Osteocyte (in vitro differentiated cells): ENCODE results near the gene PLEK2. TPM values are rescaled to one million over a fixed set of nuclear protein-coding genes. Genes with fewer than 3 reads are reported as not detected.

Experiments
- DNase-seq: peaks from one replicate; pipeline ENCODE4 v3.0.0; 2021; ENCODE audit warnings: mixed read lengths; ENCODE audit not compliant: unreplicated experiment; ENCODE audit errors: extremely low spot score
- H3K27ac Mint-ChIP-seq: one replicate; pipeline ENCODE4 v1.8.0; 2021; ENCODE audit warnings: mild to moderate bottlenecking, mixed read lengths; ENCODE audit not compliant: unreplicated experiment
- H3K27me3 Mint-ChIP-seq: one replicate; pipeline ENCODE4 v1.8.0; 2021; ENCODE audit warnings: mixed read lengths; ENCODE audit not compliant: unreplicated experiment
- H3K36me3 Mint-ChIP-seq: one replicate; pipeline ENCODE4 v1.8.0; 2021; ENCODE audit warnings: mixed read lengths; ENCODE audit not compliant: unreplicated experiment
- H3K4me1 Mint-ChIP-seq: one replicate; pipeline ENCODE4 v1.8.0; 2021; ENCODE audit warnings: mixed read lengths; ENCODE audit not compliant: unreplicated experiment
- H3K4me3 Mint-ChIP-seq: one replicate; pipeline ENCODE4 v1.8.0; 2021; ENCODE audit warnings: mild to moderate bottlenecking, moderate library complexity, mixed read lengths; ENCODE audit not compliant: unreplicated experiment
- H3K9me3 Mint-ChIP-seq: one replicate; pipeline ENCODE4 v1.8.0; 2021; ENCODE audit warnings: mixed read lengths; ENCODE audit not compliant: unreplicated experiment
- CTCF ChIP-seq: fragments of 200-600 bp; sonication (generic); IDR thresholded peaks from 2 replicates; pipeline ENCODE4 v1.5.0; 2021; ENCODE audit warnings: antibody characterized with exemption, mild to moderate bottlenecking, moderate library complexity
- total RNA-seq: library from RNA; stranded (reverse); gene quantifications from 2 replicates; pipeline ENCODE4 v1.2.1, GENCODE V29; 2021

Gene PLEK2
- total RNA-seq, 1 donor from 2014 or later: not detected

GRCh38 chr14:67428501-67429031 lies 16.6 kb upstream of the PLEK2 start:
- no peak overlapping the region for H3K4me3 Mint-ChIP-seq
- DNase-seq: no peak
- H3K27ac Mint-ChIP-seq: no peak overlapping the region
- H3K36me3 Mint-ChIP-seq: no peaks in the 10 kb centered on the region
- H3K9me3 Mint-ChIP-seq: no peaks in the 10 kb centered on the region
- TF ChIP-seq CTCF: no peak
- H3K4me1 Mint-ChIP-seq: no peaks in the 10 kb centered on the region
- H3K27me3 Mint-ChIP-seq: peaks cover 26% of the 10 kb centered on the region

GRCh38 chr14:67426983-67427606 lies 15.1 kb upstream of the PLEK2 start:
- TF ChIP-seq CTCF: peak; percentile 82
- Mint-ChIP-seq H3K27me3 (peaks cover 11% of the 10 kb centered on the region), H3K4me3 (no peak overlapping the region), H3K4me1 (no peaks in the 10 kb centered on the region), H3K9me3 (no peaks in the 10 kb centered on the region), H3K36me3 (no peaks in the 10 kb centered on the region), H3K27ac (no peak overlapping the region)
- DNase-seq: peak; percentile 89

- Mint-ChIP-seq H3K27me3 (peaks cover 8% of the 10 kb centered on the region), H3K36me3 (no peaks in the 10 kb centered on the region), H3K9me3 (no peaks in the 10 kb centered on the region), H3K27ac (no peak overlapping the region), H3K4me3 (no peak overlapping the region), H3K4me1 (no peaks in the 10 kb centered on the region)
- DNase-seq: no peak
- TF ChIP-seq CTCF: no peak
Measured at GRCh38 chr14:67426161-67426560, 14.2 kb upstream of the PLEK2 start.

- no peaks in the 10 kb centered on the region for H3K36me3 Mint-ChIP-seq
- no peak overlapping the region for H3K27ac Mint-ChIP-seq
- TF ChIP-seq CTCF: no peak
- no peaks in the 10 kb centered on the region for H3K9me3 Mint-ChIP-seq
- H3K4me3 Mint-ChIP-seq: no peak overlapping the region
- peaks cover 8% of the 10 kb centered on the region for H3K27me3 Mint-ChIP-seq
- no peaks in the 10 kb centered on the region for H3K4me1 Mint-ChIP-seq
- no peak for DNase-seq
Measured at GRCh38 chr14:67425608-67426007, 13.6 kb upstream of the PLEK2 start.

- no peaks in the 10 kb centered on the region for H3K9me3 Mint-ChIP-seq
- no peak for DNase-seq
- H3K36me3 Mint-ChIP-seq: no peaks in the 10 kb centered on the region
- no peak overlapping the region for H3K27ac Mint-ChIP-seq
- H3K4me1 Mint-ChIP-seq: no peaks in the 10 kb centered on the region
- no peak overlapping the region for H3K4me3 Mint-ChIP-seq
- peaks cover 8% of the 10 kb centered on the region for H3K27me3 Mint-ChIP-seq
- TF ChIP-seq CTCF: no peak
Measured at GRCh38 chr14:67424539-67424938, 12.6 kb upstream of the PLEK2 start.
